WTC11 (cell line): ENCODE results near the gene CAMP. TPM values are rescaled to one million over a fixed set of nuclear protein-coding genes. Genes with fewer than 3 reads are reported as not detected.

ENCODE experiments used
- ATAC-seq: fragments of 200-7000 bp; cut with Tn5 transposase; 2 replicates; pipeline ENCODE4 v1.10.0; 2021; ENCODE audit warnings: mild to moderate bottlenecking, moderate library complexity
- CTCF ChIA-PET: fragments of 300-600 bp; sonication (Branson Sonifier 250); formaldehyde crosslinking; loops from one replicate; lab custom pipeline; 2021; ENCODE audit warnings: antibody characterized with exemption; lab: Charles Lee
- POLR2A ChIA-PET: fragments of 350-600 bp; sonication (Branson Sonifier 250); formaldehyde crosslinking; loops from one replicate; lab custom pipeline; 2021; ENCODE audit warnings: antibody characterized with exemption; lab: Charles Lee
- DNase-seq: peaks from one replicate; pipeline ENCODE4 v3.0.0; 2021; ENCODE audit warnings: low spot score
- H3K27ac Mint-ChIP-seq: 2 replicates; pipeline ENCODE4 v1.8.0; 2021; ENCODE audit warnings: mixed read lengths
- H3K27me3 Mint-ChIP-seq: 2 replicates; pipeline ENCODE4 v1.8.0; 2021; ENCODE audit warnings: low read depth, mild to moderate bottlenecking, moderate library complexity, mixed read lengths
- H3K36me3 Mint-ChIP-seq: 2 replicates; pipeline ENCODE4 v1.8.0; 2021; ENCODE audit warnings: mixed read lengths
- H3K4me1 Mint-ChIP-seq: 2 replicates; pipeline ENCODE4 v1.8.0; 2022; ENCODE audit warnings: mixed read lengths
- H3K4me3 Mint-ChIP-seq: 2 replicates; pipeline ENCODE4 v1.8.0; 2021; ENCODE audit warnings: mild to moderate bottlenecking, moderate library complexity, mixed read lengths
- H3K9me3 Mint-ChIP-seq: 2 replicates; pipeline ENCODE4 v1.8.0; 2021; ENCODE audit warnings: mixed read lengths
- CDX4 ChIP-seq: fragments of 250-450 bp; sonication (Bioruptor Pico); IDR thresholded peaks from 2 replicates; pipeline ENCODE4 v1.9.0; 2021; ENCODE audit warnings: moderate library complexity, mild to moderate bottlenecking, inconsistent platforms, borderline replicate concordance
- CREB1 ChIP-seq: sonication (generic); formaldehyde crosslinking; IDR thresholded peaks from 2 replicates; pipeline ENCODE4 v1.8.0; 2023; ENCODE audit warnings: mild to moderate bottlenecking, missing genetic modification reagents
- E2F4 ChIP-seq: sonication (generic); formaldehyde crosslinking; IDR thresholded peaks from 2 replicates; pipeline ENCODE4 v1.8.1; 2022; ENCODE audit warnings: low read depth, mild to moderate bottlenecking, moderate library complexity, missing genetic modification reagents, borderline replicate concordance
- FOXJ3 ChIP-seq: sonication (generic); formaldehyde crosslinking; IDR thresholded peaks from 2 replicates; pipeline ENCODE4 v1.9.0; 2021; ENCODE audit warnings: missing genetic modification reagents, mild to moderate bottlenecking, borderline replicate concordance
- GABPB1 ChIP-seq: sonication (generic); formaldehyde crosslinking; IDR thresholded peaks from 2 replicates; pipeline ENCODE4 v1.8.1; 2023; ENCODE audit warnings: mild to moderate bottlenecking, missing genetic modification reagents
- GTF2I ChIP-seq: fragments of 250-450 bp; sonication (Bioruptor Pico); conservative IDR thresholded peaks from 2 replicates; pipeline ENCODE4 v1.4.0; 2021; ENCODE audit warnings: mild to moderate bottlenecking
- MYBL2 ChIP-seq: sonication (generic); formaldehyde crosslinking; IDR thresholded peaks from 2 replicates; pipeline ENCODE4 v1.8.1; 2023; ENCODE audit warnings: mild to moderate bottlenecking, moderate library complexity, missing genetic modification reagents
- NFYB ChIP-seq: sonication (generic); formaldehyde crosslinking; conservative IDR thresholded peaks from 2 replicates; pipeline ENCODE4 v1.8.0; 2022; ENCODE audit warnings: low read depth, missing genetic modification reagents
- NR3C1 ChIP-seq: sonication (generic); formaldehyde crosslinking; conservative IDR thresholded peaks from 2 replicates; pipeline ENCODE4 v1.8.1; 2023; ENCODE audit warnings: low read depth, mild to moderate bottlenecking, missing genetic modification reagents
- OVOL2 ChIP-seq: fragments of 250-450 bp; sonication (Bioruptor Pico); IDR thresholded peaks from 2 replicates; pipeline ENCODE4 v1.9.0; 2021; ENCODE audit warnings: mild to moderate bottlenecking, borderline replicate concordance
- SMAD3 ChIP-seq: sonication (generic); formaldehyde crosslinking; IDR thresholded peaks from 2 replicates; pipeline ENCODE4 v1.8.0; 2022; ENCODE audit warnings: missing genetic modification reagents, mild to moderate bottlenecking, borderline replicate concordance
- SMAD4 ChIP-seq: sonication (generic); formaldehyde crosslinking; IDR thresholded peaks from 2 replicates; pipeline ENCODE4 v1.8.0; 2022; ENCODE audit warnings: mild to moderate bottlenecking, missing genetic modification reagents
- TCF7 ChIP-seq: sonication (generic); formaldehyde crosslinking; IDR thresholded peaks from 2 replicates; pipeline ENCODE4 v1.8.0; 2022; ENCODE audit warnings: mild to moderate bottlenecking, low read depth, missing genetic modification reagents, moderate library complexity
- TEAD4 ChIP-seq: sonication (generic); formaldehyde crosslinking; IDR thresholded peaks from 2 replicates; pipeline ENCODE4 v1.8.0; 2022; ENCODE audit warnings: mild to moderate bottlenecking, missing genetic modification reagents
- TP53 ChIP-seq: sonication (generic); formaldehyde crosslinking; IDR thresholded peaks from 2 replicates; pipeline ENCODE4 v1.8.1; 2023; ENCODE audit warnings: mild to moderate bottlenecking, missing genetic modification reagents
- USF1 ChIP-seq: sonication (generic); formaldehyde crosslinking; IDR thresholded peaks from 2 replicates; pipeline ENCODE4 v1.8.0; 2022; ENCODE audit warnings: mild to moderate bottlenecking, missing genetic modification reagents
- ZNF396 ChIP-seq: fragments of 250-450 bp; sonication (Bioruptor Pico); IDR thresholded peaks from 2 replicates; pipeline ENCODE4 v1.8.0; 2021; ENCODE audit warnings: mild to moderate bottlenecking, moderate library complexity, borderline replicate concordance
- ZNF512 ChIP-seq: sonication (generic); formaldehyde crosslinking; IDR thresholded peaks from 2 replicates; pipeline ENCODE4 v1.8.1; 2022; ENCODE audit warnings: missing genetic modification reagents, borderline replicate concordance
- ZSCAN18 ChIP-seq: fragments of 250-450 bp; sonication (Bioruptor Pico); IDR thresholded peaks from 2 replicates; pipeline ENCODE4 v2.1.2; 2022; ENCODE audit warnings: mild to moderate bottlenecking, moderate library complexity
- total RNA-seq: library from RNA; stranded (reverse); gene quantifications from 3 replicates; pipeline ENCODE4 v1.2.3, GENCODE V29; 2021
- TF ChIP-seq, protein P1 (sequence below): fragments of 250-450 bp; sonication (Bioruptor Pico); IDR thresholded peaks from 2 replicates; pipeline ENCODE4 v1.9.0; 2021; ENCODE audit warnings: mild to moderate bottlenecking
- TF ChIP-seq, protein P2 (sequence below): fragments of 250-450 bp; sonication (Bioruptor Pico); conservative IDR thresholded peaks from 2 replicates; pipeline ENCODE4 v1.9.0; 2021; ENCODE audit warnings: mild to moderate bottlenecking
- TF ChIP-seq, protein P3 (sequence below): sonication (generic); formaldehyde crosslinking; IDR thresholded peaks from 2 replicates; pipeline ENCODE4 v1.8.0; 2023; ENCODE audit warnings: missing genetic modification reagents

The CAMP gene
- total RNA-seq, 1 experiment from 2014 or later: not detected

DNA sequence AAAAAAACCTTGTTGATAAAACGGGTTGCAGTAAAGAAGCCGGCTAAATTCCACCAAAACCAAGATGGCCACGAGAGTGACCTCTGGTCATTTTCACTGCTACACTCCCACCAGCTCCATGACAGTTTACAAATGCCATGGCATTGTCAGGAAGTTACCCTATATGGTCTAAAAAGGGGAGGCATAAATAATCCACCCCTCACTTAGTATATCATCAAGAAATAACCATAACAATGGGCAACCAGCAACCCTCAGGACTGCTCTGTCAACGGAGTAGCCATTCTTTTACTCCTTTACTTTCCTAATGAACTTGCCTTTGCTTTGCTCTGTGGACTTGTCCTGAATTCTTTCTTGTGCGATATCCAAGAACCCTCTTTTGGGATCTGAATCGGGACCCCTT is 20.7 kb upstream of the CAMP start:
- TF ChIP-seq SMAD3 (CRISPR knock-in tag) (no peak), ZNF396 (no peak), CREB1 (CRISPR knock-in tag) (no peak), GABPB1 (CRISPR knock-in tag) (no peak), USF1 (no peak)
- H3K9me3 Mint-ChIP-seq: no peaks in the 10 kb centered on the region
- H3K4me3 Mint-ChIP-seq: peak overlapping the region; percentile 2; the same call in 1 of the 2 replicates
- ChIA-PET POLR2A (no interaction called here), CTCF (interaction anchor here (1.0 to 1.3 kb wide), 2 partner anchors 8 to 234 kb away, joined by 3 read pairs; no protein-coding TSS in a partner anchor)
- H3K27ac Mint-ChIP-seq: peak overlapping the region; percentile 78; the same call in 1 of the 2 replicates
- H3K36me3 Mint-ChIP-seq: no peaks in the 10 kb centered on the region
- peaks cover 7% of the 10 kb centered on the region for H3K4me1 Mint-ChIP-seq
- peak; percentile 65 for ATAC-seq
- DNase-seq: no peak
- peaks cover 5% of the 10 kb centered on the region for H3K27me3 Mint-ChIP-seq

GRCh38 chr3:48208076-48208475 is 15.2 kb upstream of the CAMP start:
- TF ChIP-seq, protein P1, sequence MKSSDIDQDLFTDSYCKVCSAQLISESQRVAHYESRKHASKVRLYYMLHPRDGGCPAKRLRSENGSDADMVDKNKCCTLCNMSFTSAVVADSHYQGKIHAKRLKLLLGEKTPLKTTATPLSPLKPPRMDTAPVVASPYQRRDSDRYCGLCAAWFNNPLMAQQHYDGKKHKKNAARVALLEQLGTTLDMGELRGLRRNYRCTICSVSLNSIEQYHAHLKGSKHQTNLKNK (CRISPR knock-in tag): no peak
- TF ChIP-seq ZNF512 (CRISPR knock-in tag) (no peak), FOXJ3 (no peak), NFYB (CRISPR knock-in tag) (no peak), OVOL2 (CRISPR knock-in tag) (no peak), TEAD4 (CRISPR knock-in tag) (no peak), TP53 (no peak), USF1 (no peak), E2F4 (CRISPR knock-in tag) (no peak), GABPB1 (CRISPR knock-in tag) (no peak), TCF7 (no peak), SMAD4 (CRISPR knock-in tag) (no peak), GTF2I (CRISPR knock-in tag) (no peak), CDX4 (CRISPR knock-in tag) (no peak), NR3C1 (no peak), ZSCAN18 (no peak), MYBL2 (CRISPR knock-in tag) (no peak)
- TF ChIP-seq, protein P2, sequence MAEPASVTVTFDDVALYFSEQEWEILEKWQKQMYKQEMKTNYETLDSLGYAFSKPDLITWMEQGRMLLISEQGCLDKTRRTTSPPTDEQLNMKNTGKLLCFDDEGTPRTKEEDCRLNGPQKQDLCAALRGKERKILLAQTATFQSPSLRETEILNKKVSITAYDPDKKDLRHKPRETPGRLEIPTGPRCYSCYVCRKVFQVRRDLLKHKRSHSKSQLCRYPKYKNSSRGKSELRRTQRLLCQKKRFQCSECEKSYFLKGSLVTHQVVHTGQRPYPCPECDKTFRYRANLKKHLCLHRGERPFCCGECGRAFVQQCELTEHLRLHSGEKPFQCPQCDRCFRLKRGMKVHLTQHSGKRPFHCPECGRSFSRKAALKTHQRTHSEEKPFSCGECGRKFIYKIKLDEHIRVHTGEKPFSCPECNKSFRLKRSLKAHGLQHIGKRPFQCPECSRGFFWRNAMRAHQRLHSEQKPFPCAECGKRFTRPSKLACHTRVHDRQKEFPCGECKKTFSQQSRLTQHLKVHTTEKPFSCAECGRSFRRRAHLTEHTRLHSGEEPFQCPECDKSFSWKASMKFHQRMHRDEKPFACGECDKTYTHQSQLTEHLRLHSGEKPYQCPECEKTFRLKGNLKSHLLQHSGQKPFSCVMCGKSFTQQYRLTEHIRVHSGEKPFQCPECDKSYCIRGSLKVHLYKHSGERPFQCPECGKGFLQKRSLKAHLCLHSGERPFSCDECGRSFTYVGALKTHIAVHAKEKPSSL (CRISPR knock-in tag): no peak
- TF ChIP-seq, protein P3, sequence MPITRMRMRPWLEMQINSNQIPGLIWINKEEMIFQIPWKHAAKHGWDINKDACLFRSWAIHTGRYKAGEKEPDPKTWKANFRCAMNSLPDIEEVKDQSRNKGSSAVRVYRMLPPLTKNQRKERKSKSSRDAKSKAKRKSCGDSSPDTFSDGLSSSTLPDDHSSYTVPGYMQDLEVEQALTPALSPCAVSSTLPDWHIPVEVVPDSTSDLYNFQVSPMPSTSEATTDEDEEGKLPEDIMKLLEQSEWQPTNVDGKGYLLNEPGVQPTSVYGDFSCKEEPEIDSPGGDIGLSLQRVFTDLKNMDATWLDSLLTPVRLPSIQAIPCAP (CRISPR knock-in tag): no peak
- Mint-ChIP-seq H3K4me1 (peaks cover 1% of the 10 kb centered on the region), H3K27me3 (peaks cover 17% of the 10 kb centered on the region), H3K36me3 (peaks cover 6% of the 10 kb centered on the region), H3K27ac (no peak overlapping the region), H3K4me3 (no peak overlapping the region), H3K9me3 (peaks cover 6% of the 10 kb centered on the region)
- no peak for DNase-seq
- ChIA-PET POLR2A (interaction anchor here (1.2 kb wide), 1 partner anchor 193 kb away, joined by 3 read pairs; no protein-coding TSS in a partner anchor), CTCF (interaction anchor here (1.4 kb wide), 1 partner anchor 228 kb away, joined by 4 read pairs; no protein-coding TSS in a partner anchor)
- ATAC-seq: no peak
